ENCODE results near the gene DCTD. TPM values are rescaled to one million over a fixed set of nuclear protein-coding genes. Genes with fewer than 3 reads are reported as not detected.

The DCTD gene
- total and polyA plus RNA-seq, 2 experiments from 2014 or later: 39.3 to 40.3 TPM

DNA sequence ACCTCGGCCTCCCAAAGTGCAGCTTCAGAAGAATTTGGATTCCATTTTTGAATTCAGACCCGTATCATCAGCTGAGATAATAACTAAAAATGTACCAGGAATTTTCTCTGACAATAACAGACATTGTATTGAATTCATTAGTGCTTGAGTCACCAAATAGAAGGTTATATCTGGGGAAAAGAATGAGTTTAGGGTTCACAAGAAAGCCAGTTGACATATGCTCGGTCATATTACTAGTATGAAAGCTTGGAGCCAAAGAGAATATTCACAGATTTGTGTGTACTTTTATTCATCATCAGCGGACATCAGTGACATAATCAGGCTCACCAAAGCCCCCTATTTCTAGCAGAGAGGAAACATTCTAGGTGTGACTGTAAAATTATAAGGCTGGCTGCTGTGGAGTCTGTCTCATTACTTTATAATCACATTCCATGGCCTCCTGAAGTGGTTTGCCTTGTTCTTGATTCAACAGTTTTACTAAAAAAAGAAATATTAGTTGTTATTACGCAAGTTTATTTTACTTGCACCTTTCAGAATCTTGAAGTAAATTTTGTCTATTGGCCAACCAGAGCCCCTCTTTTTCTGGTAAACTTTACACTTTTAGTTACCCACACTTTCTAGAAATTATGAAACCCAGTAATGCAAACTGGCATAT lies 14.6 kb upstream of the DCTD start:
- Histone ChIP-seq H3K4me2 (no peak overlapping the region), H4K20me1 (replicated peaks; ENCODE audit: insufficient read depth) (no peaks in the 10 kb centered on the region), H2AFZ (no peak overlapping the region), H3K9me2 (ENCODE audit: insufficient read depth) (no peaks in the 10 kb centered on the region), H3K27me3 (ENCODE audit: insufficient read depth) (no peaks in the 10 kb centered on the region), H3K27ac (ENCODE audit: low read depth) (no peak overlapping the region), H3K79me2 (replicated peaks; ENCODE audit: insufficient read depth) (no peaks in the 10 kb centered on the region), H3K4me1 (ENCODE audit: insufficient read depth) (no peaks in the 10 kb centered on the region), H3K36me3 (ENCODE audit: insufficient read depth) (no peaks in the 10 kb centered on the region), H3F3A (replicated peaks; ENCODE audit: low read depth) (no peaks in the 10 kb centered on the region), H3K4me3 (no peak overlapping the region)
- Mint-ChIP-seq H3K27ac (no peak overlapping the region), H3K36me3 (ENCODE audit: low read depth) (no peaks in the 10 kb centered on the region), H3K27me3 (ENCODE audit: insufficient read depth, low read depth, poor library complexity) (peaks cover 10% of the 10 kb centered on the region), H3K4me1 (0 out of 3 replicates have a peak, but pooled peaks cover 1% of the 10 kb centered on the region), H3K9me3 (no peaks in the 10 kb centered on the region; the same call in 2 of the 3 replicates), H3K4me3 (no peak overlapping the region)
- DNase-seq (ENCODE audit: low spot score) (no peak), ATAC-seq (no peak)
- TF ChIP-seq, protein P1, sequence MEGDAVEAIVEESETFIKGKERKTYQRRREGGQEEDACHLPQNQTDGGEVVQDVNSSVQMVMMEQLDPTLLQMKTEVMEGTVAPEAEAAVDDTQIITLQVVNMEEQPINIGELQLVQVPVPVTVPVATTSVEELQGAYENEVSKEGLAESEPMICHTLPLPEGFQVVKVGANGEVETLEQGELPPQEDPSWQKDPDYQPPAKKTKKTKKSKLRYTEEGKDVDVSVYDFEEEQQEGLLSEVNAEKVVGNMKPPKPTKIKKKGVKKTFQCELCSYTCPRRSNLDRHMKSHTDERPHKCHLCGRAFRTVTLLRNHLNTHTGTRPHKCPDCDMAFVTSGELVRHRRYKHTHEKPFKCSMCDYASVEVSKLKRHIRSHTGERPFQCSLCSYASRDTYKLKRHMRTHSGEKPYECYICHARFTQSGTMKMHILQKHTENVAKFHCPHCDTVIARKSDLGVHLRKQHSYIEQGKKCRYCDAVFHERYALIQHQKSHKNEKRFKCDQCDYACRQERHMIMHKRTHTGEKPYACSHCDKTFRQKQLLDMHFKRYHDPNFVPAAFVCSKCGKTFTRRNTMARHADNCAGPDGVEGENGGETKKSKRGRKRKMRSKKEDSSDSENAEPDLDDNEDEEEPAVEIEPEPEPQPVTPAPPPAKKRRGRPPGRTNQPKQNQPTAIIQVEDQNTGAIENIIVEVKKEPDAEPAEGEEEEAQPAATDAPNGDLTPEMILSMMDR (conservative IDR thresholded peaks at IDR 0.05; ENCODE audit: low read depth in 2 of 2): no peak
- no peak for TF ChIP-seq ZNF114 (CRISPR knock-in tag; IDR thresholded peaks at IDR 0.05)
- no peak for TF ChIP-seq EZH2 (IDR thresholded peaks at IDR 0.05; ENCODE audit: low read depth, unreplicated experiment)
- no peak for TF ChIP-seq CREB1 (CRISPR knock-in tag; IDR thresholded peaks at IDR 0.05; ENCODE audit: low read depth)
- no peak for TF ChIP-seq STAT1 (IDR thresholded peaks at IDR 0.05; ENCODE audit: unreplicated experiment)
- no peak for TF ChIP-seq NANOG (IDR thresholded peaks at IDR 0.05; ENCODE audit: borderline replicate concordance)
- no peak for TF ChIP-seq ZNF331 (CRISPR knock-in tag; IDR thresholded peaks at IDR 0.05; ENCODE audit: low read depth)
- TF ChIP-seq, protein P2, sequence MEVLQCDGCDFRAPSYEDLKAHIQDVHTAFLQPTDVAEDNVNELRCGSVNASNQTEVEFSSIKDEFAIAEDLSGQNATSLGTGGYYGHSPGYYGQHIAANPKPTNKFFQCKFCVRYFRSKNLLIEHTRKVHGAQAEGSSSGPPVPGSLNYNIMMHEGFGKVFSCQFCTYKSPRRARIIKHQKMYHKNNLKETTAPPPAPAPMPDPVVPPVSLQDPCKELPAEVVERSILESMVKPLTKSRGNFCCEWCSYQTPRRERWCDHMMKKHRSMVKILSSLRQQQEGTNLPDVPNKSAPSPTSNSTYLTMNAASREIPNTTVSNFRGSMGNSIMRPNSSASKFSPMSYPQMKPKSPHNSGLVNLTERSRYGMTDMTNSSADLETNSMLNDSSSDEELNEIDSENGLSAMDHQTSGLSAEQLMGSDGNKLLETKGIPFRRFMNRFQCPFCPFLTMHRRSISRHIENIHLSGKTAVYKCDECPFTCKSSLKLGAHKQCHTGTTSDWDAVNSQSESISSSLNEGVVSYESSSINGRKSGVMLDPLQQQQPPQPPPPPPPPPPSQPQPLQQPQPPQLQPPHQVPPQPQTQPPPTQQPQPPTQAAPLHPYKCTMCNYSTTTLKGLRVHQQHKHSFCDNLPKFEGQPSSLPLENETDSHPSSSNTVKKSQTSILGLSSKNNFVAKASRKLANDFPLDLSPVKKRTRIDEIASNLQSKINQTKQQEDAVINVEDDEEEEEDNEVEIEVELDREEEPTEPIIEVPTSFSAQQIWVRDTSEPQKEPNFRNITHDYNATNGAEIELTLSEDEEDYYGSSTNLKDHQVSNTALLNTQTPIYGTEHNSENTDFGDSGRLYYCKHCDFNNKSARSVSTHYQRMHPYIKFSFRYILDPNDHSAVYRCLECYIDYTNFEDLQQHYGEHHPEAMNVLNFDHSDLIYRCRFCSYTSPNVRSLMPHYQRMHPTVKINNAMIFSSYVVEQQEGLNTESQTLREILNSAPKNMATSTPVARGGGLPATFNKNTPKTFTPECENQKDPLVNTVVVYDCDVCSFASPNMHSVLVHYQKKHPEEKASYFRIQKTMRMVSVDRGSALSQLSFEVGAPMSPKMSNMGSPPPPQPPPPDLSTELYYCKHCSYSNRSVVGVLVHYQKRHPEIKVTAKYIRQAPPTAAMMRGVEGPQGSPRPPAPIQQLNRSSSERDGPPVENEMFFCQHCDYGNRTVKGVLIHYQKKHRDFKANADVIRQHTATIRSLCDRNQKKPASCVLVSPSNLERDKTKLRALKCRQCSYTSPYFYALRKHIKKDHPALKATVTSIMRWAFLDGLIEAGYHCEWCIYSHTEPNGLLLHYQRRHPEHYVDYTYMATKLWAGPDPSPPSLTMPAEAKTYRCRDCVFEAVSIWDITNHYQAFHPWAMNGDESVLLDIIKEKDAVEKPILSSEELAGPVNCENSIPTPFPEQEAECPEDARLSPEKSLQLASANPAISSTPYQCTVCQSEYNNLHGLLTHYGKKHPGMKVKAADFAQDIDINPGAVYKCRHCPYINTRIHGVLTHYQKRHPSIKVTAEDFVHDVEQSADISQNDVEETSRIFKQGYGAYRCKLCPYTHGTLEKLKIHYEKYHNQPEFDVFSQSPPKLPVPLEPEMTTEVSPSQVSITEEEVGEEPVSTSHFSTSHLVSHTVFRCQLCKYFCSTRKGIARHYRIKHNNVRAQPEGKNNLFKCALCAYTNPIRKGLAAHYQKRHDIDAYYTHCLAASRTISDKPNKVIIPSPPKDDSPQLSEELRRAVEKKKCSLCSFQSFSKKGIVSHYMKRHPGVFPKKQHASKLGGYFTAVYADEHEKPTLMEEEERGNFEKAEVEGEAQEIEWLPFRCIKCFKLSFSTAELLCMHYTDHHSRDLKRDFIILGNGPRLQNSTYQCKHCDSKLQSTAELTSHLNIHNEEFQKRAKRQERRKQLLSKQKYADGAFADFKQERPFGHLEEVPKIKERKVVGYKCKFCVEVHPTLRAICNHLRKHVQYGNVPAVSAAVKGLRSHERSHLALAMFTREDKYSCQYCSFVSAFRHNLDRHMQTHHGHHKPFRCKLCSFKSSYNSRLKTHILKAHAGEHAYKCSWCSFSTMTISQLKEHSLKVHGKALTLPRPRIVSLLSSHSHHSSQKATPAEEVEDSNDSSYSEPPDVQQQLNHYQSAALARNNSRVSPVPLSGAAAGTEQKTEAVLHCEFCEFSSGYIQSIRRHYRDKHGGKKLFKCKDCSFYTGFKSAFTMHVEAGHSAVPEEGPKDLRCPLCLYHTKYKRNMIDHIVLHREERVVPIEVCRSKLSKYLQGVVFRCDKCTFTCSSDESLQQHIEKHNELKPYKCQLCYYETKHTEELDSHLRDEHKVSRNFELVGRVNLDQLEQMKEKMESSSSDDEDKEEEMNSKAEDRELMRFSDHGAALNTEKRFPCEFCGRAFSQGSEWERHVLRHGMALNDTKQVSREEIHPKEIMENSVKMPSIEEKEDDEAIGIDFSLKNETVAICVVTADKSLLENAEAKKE (CRISPR knock-in tag; IDR thresholded peaks at IDR 0.05): no peak
- no peak for TF ChIP-seq POLR2AphosphoS5 (IDR thresholded peaks at IDR 0.05; ENCODE audit: low read depth)
- TF ChIP-seq, protein P3, sequence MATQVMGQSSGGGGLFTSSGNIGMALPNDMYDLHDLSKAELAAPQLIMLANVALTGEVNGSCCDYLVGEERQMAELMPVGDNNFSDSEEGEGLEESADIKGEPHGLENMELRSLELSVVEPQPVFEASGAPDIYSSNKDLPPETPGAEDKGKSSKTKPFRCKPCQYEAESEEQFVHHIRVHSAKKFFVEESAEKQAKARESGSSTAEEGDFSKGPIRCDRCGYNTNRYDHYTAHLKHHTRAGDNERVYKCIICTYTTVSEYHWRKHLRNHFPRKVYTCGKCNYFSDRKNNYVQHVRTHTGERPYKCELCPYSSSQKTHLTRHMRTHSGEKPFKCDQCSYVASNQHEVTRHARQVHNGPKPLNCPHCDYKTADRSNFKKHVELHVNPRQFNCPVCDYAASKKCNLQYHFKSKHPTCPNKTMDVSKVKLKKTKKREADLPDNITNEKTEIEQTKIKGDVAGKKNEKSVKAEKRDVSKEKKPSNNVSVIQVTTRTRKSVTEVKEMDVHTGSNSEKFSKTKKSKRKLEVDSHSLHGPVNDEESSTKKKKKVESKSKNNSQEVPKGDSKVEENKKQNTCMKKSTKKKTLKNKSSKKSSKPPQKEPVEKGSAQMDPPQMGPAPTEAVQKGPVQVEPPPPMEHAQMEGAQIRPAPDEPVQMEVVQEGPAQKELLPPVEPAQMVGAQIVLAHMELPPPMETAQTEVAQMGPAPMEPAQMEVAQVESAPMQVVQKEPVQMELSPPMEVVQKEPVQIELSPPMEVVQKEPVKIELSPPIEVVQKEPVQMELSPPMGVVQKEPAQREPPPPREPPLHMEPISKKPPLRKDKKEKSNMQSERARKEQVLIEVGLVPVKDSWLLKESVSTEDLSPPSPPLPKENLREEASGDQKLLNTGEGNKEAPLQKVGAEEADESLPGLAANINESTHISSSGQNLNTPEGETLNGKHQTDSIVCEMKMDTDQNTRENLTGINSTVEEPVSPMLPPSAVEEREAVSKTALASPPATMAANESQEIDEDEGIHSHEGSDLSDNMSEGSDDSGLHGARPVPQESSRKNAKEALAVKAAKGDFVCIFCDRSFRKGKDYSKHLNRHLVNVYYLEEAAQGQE (IDR thresholded peaks at IDR 0.05; ENCODE audit: unreplicated experiment): no peak
- no peak for TF ChIP-seq EZH2phosphoT487 (IDR thresholded peaks at IDR 0.05; ENCODE audit: unreplicated experiment)
